SK-N-SH (cell line): Measurements from ENCODE around the gene HMGXB3.

ENCODE experiments used
- JUND ChIP-seq: IDR thresholded peaks from 2 replicates; pipeline ENCODE4 v1.4.0; 2012
- MAX ChIP-seq: IDR thresholded peaks from 2 replicates; pipeline ENCODE4 v1.4.0; 2012; ENCODE audit warnings: low read depth
- MEF2A ChIP-seq: IDR thresholded peaks from 2 replicates; pipeline ENCODE4 v1.4.0; 2012; ENCODE audit warnings: low read depth, borderline replicate concordance
- REST ChIP-seq: IDR thresholded peaks from 2 replicates; pipeline ENCODE4 v1.6.1; 2012; ENCODE audit warnings: mild to moderate bottlenecking, low read depth, low read length, moderate library complexity
- YY1 ChIP-seq: IDR thresholded peaks from 2 replicates; pipeline ENCODE4 v1.4.0; 2012; ENCODE audit warnings: low read depth, mild to moderate bottlenecking

DNA sequence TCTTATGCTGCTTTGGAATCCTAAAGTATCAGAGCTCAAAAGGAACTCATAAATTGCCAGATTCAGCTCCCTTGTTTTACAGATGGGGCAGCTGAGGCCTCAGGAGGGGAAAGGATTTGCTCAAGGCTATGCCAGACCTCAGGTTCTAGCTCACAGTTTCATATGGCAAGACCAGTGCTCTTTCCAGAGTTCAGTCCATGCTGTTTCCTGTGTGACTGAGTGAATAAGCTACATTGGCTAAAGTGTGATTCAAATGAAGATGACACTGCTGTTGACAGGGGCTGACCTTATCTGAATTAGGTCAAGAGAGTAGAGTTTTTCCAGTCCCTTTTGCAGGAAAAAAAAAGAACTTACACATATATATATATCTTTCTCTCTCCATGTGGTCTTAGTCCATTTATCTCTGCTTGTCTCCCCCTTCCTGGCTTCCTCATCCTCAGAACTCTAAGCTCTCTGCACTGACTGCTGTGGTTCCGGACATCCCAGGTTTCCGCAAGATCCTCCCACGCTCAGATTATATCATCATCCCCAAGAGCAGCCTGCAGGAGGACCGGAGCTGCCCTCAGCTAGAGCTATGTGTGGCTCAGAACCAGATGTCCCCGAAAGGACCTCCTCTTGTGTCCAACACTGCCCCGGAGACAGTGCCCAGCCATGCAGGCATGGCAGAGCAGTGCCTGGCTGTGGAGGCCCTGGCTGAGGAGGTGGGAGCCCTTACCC, 9.3 kb downstream of the HMGXB3 start:
- TF ChIP-seq JUND (no peak), REST (no peak), MAX (no peak), MEF2A (no peak), YY1 (no peak)
